GM19238 (cell line): Measurements from ENCODE around the gene FAM3B.

Source experiments
- DNase-seq: peaks from one replicate; pipeline ENCODE4 v3.0.0; 2011; ENCODE audit warnings: low spot score; ENCODE audit not compliant: insufficient read length

The FAM3B gene

DNA sequence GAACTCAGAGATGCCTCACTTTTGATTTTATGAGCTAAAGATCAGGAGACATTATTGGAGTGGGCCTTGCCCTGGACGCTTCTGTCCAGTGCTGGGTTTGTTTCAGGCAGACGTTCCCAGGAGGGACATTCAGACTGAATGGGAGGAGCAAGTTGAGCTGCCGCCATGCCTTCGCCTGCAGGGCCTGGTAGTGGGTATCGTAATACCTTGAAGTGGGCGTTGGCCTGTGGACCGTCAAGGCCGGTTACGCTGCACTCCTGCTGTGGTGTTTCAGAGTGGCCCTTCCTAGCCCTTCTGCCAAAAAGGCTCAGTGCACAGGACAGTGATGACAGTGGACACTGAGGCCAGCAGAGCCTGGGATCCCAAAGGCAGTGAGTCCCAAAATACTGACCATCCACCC lies 1.6 kb downstream of the FAM3B start:
- DNase-seq = no peak

DNA sequence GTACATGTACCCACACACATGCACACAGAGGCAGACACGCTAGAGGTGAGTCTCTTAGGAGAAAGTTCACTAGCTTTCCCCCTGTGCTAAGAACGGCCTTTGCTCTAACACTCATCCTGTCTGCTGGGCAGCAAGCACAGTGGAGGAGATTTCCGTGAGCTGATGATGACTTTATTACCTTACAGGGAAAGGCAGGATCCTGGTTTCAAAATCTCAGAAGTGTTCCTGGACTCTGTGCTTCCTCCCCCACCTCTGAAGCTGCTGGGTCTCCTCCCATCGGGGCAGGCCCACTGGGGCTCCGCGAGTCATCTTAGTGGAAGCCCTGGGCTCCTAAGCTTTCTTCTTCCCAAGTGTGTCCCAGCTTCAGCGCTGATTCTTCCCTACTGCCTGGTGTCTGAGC lies 2.7 kb downstream of the FAM3B start:
- DNase-seq = no peak

DNA sequence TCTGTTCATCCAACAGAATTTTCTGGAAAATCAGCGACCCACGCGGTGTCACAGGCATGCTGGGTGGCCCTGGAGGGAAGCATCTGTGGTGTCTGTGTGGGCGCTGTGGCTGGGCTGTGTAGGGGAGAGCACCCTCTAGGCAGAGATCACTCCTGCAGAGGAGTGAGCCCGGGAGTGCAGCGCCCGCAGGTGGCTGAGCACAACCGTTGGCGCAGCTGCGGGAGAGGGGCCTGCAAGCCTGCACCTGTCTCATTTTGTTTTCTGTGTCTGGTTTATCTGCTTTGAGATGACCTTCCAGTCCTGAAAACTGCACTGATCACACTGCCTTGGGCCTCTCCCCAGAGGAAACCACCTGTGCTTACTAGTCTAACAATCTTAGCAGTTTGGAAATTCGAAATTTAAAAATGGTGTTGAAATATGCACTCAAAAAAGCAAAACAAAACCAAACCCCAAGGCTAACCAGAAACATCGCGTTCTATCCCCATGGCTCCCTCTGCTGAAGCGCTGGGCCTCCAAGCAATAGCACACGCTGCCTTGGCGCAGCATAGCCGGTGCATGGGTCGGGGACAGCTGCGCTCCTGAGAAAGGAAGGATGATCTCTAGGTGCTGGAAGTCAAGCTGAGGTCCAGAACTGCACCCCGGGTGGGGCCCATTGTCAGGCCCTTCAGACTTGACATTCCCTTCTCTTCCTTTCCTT lies 4.8 kb downstream of the FAM3B start:
- no peak for DNase-seq

- DNase-seq = no peak
Measured at GRCh38 chr21:41321908-41322495, 5.4 kb downstream of the FAM3B start.

- DNase-seq = no peak
Measured at GRCh38 chr21:41322496-41323382, 6.1 kb downstream of the FAM3B start.

DNA sequence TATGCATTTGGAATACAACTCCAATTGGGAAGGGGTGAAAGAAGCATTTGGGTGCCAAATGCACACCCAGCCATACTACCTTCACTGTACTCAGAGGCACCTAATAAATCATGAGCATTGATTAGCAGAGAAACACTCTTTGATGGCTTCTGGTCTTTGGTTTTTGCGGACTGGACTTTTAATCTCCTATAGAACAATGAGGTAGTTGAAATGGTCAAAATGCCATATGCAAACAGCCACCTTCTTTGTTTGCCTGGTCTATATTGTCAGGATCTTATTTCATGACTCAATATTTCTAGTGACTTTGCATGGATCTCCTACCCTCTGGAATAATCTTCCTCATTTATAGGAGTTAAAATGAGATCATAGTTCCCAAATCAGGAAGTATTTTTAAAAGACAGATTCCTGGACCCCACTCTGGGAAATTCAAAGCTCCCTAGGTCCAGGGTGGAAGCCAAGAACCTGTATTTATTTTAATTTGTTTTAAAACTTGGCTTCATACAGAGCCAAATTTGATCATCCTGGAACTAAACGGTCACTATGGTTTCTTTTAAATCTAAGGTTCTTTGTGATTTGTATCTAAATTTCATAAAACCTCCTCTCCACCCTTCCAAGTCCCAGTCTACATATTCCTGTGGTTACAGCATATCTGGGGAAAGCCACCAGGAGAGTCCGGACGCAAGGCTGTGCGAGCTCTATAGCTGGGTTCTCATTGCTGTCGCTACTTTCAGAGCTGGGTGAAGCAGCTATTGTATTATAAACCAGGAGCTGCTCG lies 8.7 kb downstream of the FAM3B start:
- DNase-seq = no peak

DNA sequence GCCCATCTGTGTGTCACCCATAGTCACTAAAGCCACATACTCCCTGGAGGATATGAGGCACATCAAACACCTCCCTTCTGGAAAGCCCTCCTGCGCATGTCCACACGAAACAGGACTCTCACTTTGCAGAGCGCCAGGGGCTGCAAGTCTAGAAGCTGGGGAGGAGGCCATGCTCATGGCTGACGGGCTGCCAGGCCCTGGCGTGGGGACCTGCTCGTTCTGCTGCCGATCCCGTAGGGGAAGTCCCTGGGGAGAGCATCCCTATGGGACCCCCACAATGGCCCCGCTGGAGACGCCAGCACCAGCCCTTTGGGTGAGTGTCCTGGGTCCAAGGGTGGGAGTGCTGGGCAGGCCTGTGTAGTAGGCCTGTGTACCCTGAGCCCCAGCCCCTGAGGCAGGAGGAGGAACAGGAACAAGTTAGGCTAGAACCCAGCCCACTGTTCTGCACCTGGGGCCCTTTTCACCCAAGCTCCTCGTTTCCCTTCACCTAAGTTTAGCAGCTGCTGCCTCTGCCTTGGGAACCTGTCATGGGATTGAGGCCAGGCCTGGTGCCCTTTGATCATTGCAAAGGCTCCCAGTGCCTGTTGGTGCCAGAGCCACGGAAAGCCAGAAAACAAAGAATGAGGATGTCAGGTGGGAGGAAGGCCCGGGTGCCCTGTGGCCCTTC lies 9.9 kb downstream of the FAM3B start:
- DNase-seq = no peak

GRCh38 chr21:41327753-41328152 lies 11.2 kb downstream of the FAM3B start:
- DNase-seq = no peak

DNA sequence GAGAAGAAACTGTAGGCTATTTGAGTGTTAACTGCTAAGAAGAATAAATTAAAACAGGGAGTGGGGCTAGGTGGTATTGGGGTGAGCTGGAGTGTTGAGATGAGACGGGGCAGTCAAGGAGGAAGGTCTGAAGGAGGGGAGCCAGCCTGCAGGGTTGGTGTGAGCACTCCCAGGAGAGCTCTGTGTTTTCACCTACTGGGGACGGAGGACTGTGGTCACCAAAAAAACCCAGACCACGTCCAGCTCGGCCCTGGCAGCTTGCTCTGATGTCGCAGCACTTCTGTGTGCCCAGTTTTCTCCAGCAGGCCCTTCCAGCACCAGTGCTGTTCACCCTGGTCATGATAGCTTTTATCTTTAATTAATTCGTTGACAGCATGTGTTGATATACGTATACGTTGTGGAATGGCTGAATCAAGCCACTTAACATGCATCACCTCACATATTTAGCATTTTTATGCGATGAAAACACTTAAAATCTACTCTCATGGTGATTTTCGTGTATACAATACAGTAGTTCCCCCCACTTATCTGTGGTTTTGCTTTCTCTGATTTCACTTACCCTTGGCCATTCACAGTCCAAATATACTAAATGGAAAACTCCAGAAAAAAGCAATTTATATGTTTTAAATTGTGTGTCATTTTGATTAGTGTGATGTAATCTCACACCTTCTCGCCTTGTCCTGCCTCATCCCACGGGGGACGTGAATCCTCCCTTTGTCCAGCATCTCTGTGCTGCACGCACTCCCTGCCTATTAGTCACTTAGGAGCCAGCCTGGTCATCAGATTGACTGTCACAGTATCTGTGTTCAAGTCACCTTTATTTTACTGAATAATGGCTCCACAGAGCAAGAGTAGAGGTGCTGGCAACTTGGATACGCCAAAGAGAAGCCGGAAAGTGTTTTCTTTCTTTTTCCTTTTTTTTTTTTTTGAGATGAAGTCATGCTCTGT lies 12.3 kb downstream of the FAM3B start:
- no peak for DNase-seq

DNA sequence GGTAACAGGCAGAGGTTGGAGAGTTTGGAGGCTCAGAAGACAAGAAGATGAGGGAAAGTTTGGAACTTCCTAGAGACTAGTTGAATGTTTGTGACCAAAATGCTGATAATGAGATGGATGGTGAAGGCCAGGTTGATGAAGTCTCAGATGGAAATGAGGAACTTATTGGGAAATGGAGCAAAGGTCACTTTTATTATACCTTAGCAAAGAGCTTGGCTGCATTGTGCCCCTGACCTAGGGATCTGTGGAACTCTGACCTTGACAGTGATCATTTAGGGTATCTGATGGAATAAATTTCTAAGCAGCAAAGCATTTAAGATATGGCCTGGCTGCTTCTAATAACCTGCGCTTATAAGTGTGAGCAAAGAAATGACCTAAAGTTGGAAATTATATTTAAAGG lies 17.2 kb downstream of the FAM3B start:
- no peak for DNase-seq

DNA sequence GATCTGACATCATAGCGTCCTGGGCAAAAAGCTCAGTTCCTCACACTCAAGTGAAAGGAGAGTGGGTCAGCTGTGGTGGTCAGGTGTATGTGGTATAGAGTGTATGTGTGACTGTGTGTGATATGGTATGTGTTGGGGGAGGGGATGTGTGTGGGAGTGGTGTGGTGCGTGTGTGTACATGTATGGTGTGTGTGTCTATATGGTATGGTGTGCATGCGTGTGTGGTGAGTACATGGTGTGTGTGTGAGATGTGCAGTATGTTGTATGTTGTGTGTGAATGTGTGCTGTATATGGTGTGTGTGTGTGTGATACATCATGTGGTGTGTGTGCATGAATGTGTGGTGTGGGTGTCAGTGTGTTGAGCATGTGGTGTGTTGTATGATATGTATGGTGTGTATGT lies 20.9 kb downstream of the FAM3B start:
- no peak for DNase-seq

- DNase-seq = no peak
Measured at GRCh38 chr21:41338455-41338854, 21.9 kb downstream of the FAM3B start.

GRCh38 chr21:41342035-41342434 lies 25.4 kb downstream of the FAM3B start:
- DNase-seq = no peak

- no peak for DNase-seq
Measured at GRCh38 chr21:41344146-41344545, 27.5 kb downstream of the FAM3B start.

- DNase-seq = no peak
Measured at GRCh38 chr21:41345356-41345755, 28.8 kb downstream of the FAM3B start.

DNA sequence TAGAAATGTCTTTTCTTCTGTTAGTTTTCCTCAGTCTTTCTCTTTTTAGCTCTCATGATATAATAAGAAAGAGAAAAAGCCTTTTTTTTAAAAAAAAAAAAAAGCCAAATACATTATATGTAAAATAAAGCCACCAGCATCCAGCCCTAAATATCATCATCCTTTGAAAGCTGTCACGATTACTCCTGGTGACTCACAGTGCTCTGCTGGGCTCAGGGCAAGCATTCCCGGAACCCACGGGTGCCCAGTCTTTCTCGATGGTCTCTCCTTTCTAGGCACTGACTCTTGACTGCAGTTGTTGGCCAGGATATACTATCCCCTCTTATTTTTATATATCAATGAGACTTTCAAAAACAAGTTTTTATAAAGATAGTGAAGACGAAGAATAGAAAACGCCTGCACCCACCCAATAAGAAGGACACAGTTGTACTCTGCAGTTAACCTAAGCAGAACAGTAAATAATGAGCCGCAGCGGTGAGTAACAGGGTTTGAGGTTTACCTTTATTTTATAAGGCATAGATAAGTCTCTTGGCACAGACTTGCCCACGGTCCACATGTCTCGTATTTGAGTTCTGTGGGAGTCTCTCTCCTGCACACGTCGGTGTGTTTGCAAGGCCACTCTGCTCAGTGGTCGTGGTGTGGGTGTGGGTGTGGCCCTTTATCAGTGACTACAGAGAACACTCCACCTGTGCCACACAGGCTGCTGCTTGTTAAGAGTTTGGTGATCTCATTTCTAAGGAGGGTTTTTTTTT lies 29.5 kb downstream of the FAM3B start:
- DNase-seq = no peak

GRCh38 chr21:41346758-41347157 lies 30.2 kb downstream of the FAM3B start:
- no peak for DNase-seq

- no peak for DNase-seq
Measured at GRCh38 chr21:41348434-41348833, 31.8 kb downstream of the FAM3B start.

GRCh38 chr21:41349126-41349525 lies 32.5 kb downstream of the FAM3B start:
- DNase-seq = no peak
